K562 (cell line): ENCODE results near the gene SLC25A18. TPM values are rescaled to one million over a fixed set of nuclear protein-coding genes. Genes with fewer than 3 reads are reported as not detected.

Experiments
- CBX1 ChIP-seq: sonication (generic); IDR thresholded peaks from 2 replicates; pipeline ENCODE4 v1.6.1; 2016; ENCODE audit warnings: antibody characterized with exemption, low read depth, mild to moderate bottlenecking
- CBX2 ChIP-seq: fragments of 200-600 bp; sonication (generic); IDR thresholded peaks from one replicate; pipeline ENCODE4 v1.6.1; 2012; ENCODE audit warnings: mild to moderate bottlenecking, low read length, inconsistent platforms; ENCODE audit not compliant: insufficient read depth, poor library complexity, severe bottlenecking
- CHCHD3 ChIP-seq: fragments of 250-450 bp; sonication (Bioruptor Pico); IDR thresholded peaks from 2 replicates; pipeline ENCODE4 v2.1.2; 2022; ENCODE audit warnings: mild to moderate bottlenecking
- CREB1 ChIP-seq, 2 experiments: sonication (generic) in 1 of 2; formaldehyde crosslinking in 1 of 2; IDR thresholded peaks; 2 replicates each; pipeline versions ENCODE4 v1.6.1 to v1.8.0; 2012 to 2022; ENCODE audit warnings: inconsistent platforms in 1 of 2, mild to moderate bottlenecking in 1 of 2, missing genetic modification reagents in 1 of 2, moderate library complexity in 1 of 2
- DDX20 ChIP-seq: fragments of 450-650 bp; IDR thresholded peaks from 2 replicates; pipeline ENCODE4 v1.6.1; 2016; ENCODE audit warnings: missing genetic modification characterization, low read depth, mild to moderate bottlenecking, missing compliant biosample characterization, moderate library complexity
- DPF2 ChIP-seq: fragments of 450-650 bp; IDR thresholded peaks from 2 replicates; pipeline ENCODE4 v1.6.1; 2016
- FOXK1 ChIP-seq: sonication (generic); formaldehyde crosslinking; IDR thresholded peaks from 2 replicates; pipeline ENCODE4 v1.8.0; 2022; ENCODE audit warnings: missing genetic modification reagents, mild to moderate bottlenecking, borderline replicate concordance
- IRF2 ChIP-seq: sonication (generic); formaldehyde crosslinking; IDR thresholded peaks from 2 replicates; pipeline ENCODE4 v1.8.1; 2022; ENCODE audit warnings: mild to moderate bottlenecking, missing genetic modification reagents
- JUND ChIP-seq, 2 experiments: IDR thresholded peaks; 2 replicates in 1 of 2; 3 replicates in 1 of 2; pipeline ENCODE4 v1.6.1; 2011; ENCODE audit warnings: borderline replicate concordance in 2 of 2, low read depth in 2 of 2, low read length in 2 of 2, improper control_type of control experiment in 1 of 2, missing biosample characterization in 1 of 2, missing genetic modification characterization in 1 of 2, missing genetic modification reagents in 1 of 2
- NCOA1 ChIP-seq: fragments of 450-650 bp; IDR thresholded peaks from 2 replicates; pipeline ENCODE4 v1.6.1; 2016; ENCODE audit warnings: low read depth
- NFYB ChIP-seq: IDR thresholded peaks from 2 replicates; pipeline ENCODE4 v1.6.1; 2011; ENCODE audit warnings: mild to moderate bottlenecking, moderate library complexity; ENCODE audit not compliant: insufficient read length; ENCODE audit errors: extremely low read depth
- PHB ChIP-seq: fragments of 250-450 bp; sonication (Bioruptor Pico); IDR thresholded peaks from 2 replicates; pipeline ENCODE4 v1.5.0; 2021
- RAD51 ChIP-seq: fragments of 450-650 bp; IDR thresholded peaks from 2 replicates; pipeline ENCODE4 v1.7.1; 2016; ENCODE audit warnings: low read depth, mild to moderate bottlenecking, borderline replicate concordance
- TCF7L2 ChIP-seq: fragments of 150-350 bp; IDR thresholded peaks from 2 replicates; pipeline ENCODE4 v1.6.1; 2016; ENCODE audit warnings: low read depth, mild to moderate bottlenecking, low read length, moderate library complexity
- ZKSCAN1 ChIP-seq: fragments of 150-350 bp; IDR thresholded peaks from 2 replicates; pipeline ENCODE4 v1.6.1; 2016; ENCODE audit warnings: low read depth, low read length
- ZNF217 ChIP-seq: sonication (generic); formaldehyde crosslinking; IDR thresholded peaks from 2 replicates; pipeline ENCODE4 v1.8.0; 2022; ENCODE audit warnings: mild to moderate bottlenecking, missing genetic modification reagents
- ZNF354B ChIP-seq: fragments of 250-450 bp; sonication (Bioruptor Pico); IDR thresholded peaks from 2 replicates; pipeline ENCODE4 v1.4.0; 2020
- ZNF57 ChIP-seq: fragments of 450-650 bp; formaldehyde crosslinking; IDR thresholded peaks from 2 replicates; pipeline ENCODE4 v1.4.0; 2020; ENCODE audit warnings: mild to moderate bottlenecking, moderate library complexity
- polyA plus RNA-seq, 8 experiments: library from polyadenylated mRNA; depleted of rRNA in 4 of 8; stranded (reverse) in 5 of 8; unstranded in 3 of 8; fragments of >200 nt; fragmentation: Nextera tagmentation in 2 of 8; fragmentation: Illumina TruSeq in 1 of 8; extraction: Ambion mirVana in 2 of 8; extraction: Trizol in 1 of 8; gene quantifications; 2 replicates each; pipeline versions ENCODE4 v1.2.1 to v1.2.3, GENCODE V29; 2011 to 2014; ENCODE audit warnings: inconsistent platforms in 1 of 8, missing spikeins in 1 of 8
- total RNA-seq, 7 experiments: library from RNA; depleted of rRNA in 6 of 7; stranded (reverse); fragments of >200 nt in 6 of 7; fragmentation: Illumina TruSeq in 2 of 7; extraction: Trizol in 2 of 7; gene quantifications; 2 replicates each; pipeline versions ENCODE4 v1.2.1 to v1.2.3, GENCODE V29; 2011 to 2021; ENCODE audit warnings: low replicate concordance in 1 of 7
- TF ChIP-seq, protein P1 (sequence below): fragments of 250-450 bp; sonication (Bioruptor Pico); IDR thresholded peaks from 2 replicates; pipeline ENCODE4 v1.5.0; 2021
- TF ChIP-seq, protein P2 (sequence below): sonication (generic); formaldehyde crosslinking; IDR thresholded peaks from 2 replicates; pipeline ENCODE4 v1.9.0; 2022; ENCODE audit warnings: mild to moderate bottlenecking, missing genetic modification reagents
- TF ChIP-seq, protein P3 (sequence below): fragments of 250-450 bp; sonication (Bioruptor Pico); IDR thresholded peaks from 2 replicates; pipeline ENCODE4 v1.5.0; 2021; ENCODE audit warnings: mild to moderate bottlenecking, borderline replicate concordance
- TF ChIP-seq, protein P4 (sequence below): fragments of 450-650 bp; IDR thresholded peaks from 2 replicates; pipeline ENCODE4 v1.6.1; 2016; ENCODE audit warnings: borderline replicate concordance

SLC25A18 gene
- total and polyA plus RNA-seq, 9 of the 15 experiments (the other 6 are each of a cell fraction or from before 2014, with no cell fraction given), result 0.04 TPM; not detected in 8

DNA sequence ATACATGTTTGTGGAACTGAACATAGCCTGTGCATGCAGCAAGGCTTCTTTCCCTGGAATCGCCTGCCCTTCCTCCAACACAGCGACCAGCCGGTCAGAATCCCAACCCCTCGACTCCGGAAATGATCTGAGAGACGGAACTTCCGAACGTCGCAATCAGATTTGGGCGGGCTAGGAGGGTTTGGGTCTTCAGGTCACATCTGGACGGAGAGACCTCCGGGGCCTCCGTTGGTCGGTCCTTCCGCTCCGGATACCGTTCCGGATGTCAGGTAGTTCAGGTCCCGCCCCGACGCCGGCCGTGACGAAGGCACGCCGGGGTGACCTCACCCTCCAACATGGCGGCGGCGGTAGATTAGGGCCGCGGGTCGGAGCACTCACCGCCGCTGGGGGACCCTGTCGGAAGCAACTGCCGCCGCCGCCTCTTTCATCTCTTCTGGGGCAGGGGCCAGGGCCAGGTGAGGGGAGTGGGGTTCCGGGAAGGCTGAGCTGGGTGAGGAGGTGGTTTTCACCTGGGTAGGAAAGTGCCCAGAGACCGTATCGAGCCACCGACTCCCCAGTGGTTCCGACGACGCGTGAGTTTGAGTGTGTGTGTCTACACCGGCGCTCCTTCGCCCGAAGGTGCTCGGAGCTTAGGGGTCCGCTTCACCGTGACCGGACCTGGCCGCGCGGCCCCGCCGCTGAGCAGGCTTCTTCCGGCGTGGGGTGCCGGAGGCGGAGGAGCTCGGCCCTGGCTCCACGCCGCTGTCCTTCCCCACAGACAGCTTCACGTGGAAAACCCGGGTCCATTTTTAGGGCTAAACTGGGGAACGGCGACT, 75.3 kb downstream of the SLC25A18 start, which contains the start of gene BCL2L13 (continued):
- TF ChIP-seq CREB1 (IDR thresholded peaks at IDR 0.05) (peak; percentile 91), CREB1 (CRISPR knock-in tag; IDR thresholded peaks at IDR 0.05) (peak; percentile 88), ZNF217 (CRISPR knock-in tag) (no peak), ZNF57 (CRISPR knock-in tag) (no peak; the same call in 1 of the 2 replicates), RAD51 (no peak), NFYB (no peak), DDX20 (tag) (no peak), CBX1 (peak; percentile 70), CHCHD3 (CRISPR knock-in tag) (no peak; the same call in 1 of the 2 replicates), JUND (IDR thresholded peaks at IDR 0.05; ENCODE audit: borderline replicate concordance, low read depth, low read length) (peak; percentile 98), JUND (tag; IDR thresholded peaks at IDR 0.05; ENCODE audit: borderline replicate concordance, low read depth, low read length) (peak; percentile 96; the same call in 2 of the 3 replicates), PHB (CRISPR knock-in tag) (no peak; the same call in 1 of the 2 replicates), DPF2 (peak; percentile 83), TCF7L2 (no peak), IRF2 (CRISPR knock-in tag) (no peak), ZNF354B (no peak), ZKSCAN1 (no peak; the same call in 1 of the 2 replicates), NCOA1 (peak; percentile 76), FOXK1 (CRISPR knock-in tag) (peak; percentile 80; the same call in 1 of the 2 replicates), CBX2 (no peak)
- TF ChIP-seq, protein P1, sequence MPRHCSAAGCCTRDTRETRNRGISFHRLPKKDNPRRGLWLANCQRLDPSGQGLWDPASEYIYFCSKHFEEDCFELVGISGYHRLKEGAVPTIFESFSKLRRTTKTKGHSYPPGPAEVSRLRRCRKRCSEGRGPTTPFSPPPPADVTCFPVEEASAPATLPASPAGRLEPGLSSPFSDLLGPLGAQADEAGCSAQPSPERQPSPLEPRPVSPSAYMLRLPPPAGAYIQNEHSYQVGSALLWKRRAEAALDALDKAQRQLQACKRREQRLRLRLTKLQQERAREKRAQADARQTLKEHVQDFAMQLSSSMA (CRISPR knock-in tag), result peak; percentile 80
- TF ChIP-seq, protein P2, sequence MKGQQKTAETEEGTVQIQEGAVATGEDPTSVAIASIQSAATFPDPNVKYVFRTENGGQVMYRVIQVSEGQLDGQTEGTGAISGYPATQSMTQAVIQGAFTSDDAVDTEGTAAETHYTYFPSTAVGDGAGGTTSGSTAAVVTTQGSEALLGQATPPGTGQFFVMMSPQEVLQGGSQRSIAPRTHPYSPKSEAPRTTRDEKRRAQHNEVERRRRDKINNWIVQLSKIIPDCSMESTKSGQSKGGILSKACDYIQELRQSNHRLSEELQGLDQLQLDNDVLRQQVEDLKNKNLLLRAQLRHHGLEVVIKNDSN (CRISPR knock-in tag), result no peak; the same call in none of the 2 replicates
- TF ChIP-seq, protein P3, sequence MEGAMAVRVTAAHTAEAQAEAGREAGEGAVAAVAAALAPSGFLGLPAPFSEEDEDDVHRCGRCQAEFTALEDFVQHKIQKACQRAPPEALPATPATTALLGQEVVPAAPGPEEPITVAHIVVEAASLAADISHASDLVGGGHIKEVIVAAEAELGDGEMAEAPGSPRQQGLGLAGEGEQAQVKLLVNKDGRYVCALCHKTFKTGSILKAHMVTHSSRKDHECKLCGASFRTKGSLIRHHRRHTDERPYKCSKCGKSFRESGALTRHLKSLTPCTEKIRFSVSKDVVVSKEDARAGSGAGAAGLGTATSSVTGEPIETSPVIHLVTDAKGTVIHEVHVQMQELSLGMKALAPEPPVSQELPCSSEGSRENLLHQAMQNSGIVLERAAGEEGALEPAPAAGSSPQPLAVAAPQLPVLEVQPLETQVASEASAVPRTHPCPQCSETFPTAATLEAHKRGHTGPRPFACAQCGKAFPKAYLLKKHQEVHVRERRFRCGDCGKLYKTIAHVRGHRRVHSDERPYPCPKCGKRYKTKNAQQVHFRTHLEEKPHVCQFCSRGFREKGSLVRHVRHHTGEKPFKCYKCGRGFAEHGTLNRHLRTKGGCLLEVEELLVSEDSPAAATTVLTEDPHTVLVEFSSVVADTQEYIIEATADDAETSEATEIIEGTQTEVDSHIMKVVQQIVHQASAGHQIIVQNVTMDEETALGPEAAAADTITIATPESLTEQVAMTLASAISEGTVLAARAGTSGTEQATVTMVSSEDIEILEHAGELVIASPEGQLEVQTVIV (CRISPR knock-in tag), result no peak
- TF ChIP-seq, protein P4, sequence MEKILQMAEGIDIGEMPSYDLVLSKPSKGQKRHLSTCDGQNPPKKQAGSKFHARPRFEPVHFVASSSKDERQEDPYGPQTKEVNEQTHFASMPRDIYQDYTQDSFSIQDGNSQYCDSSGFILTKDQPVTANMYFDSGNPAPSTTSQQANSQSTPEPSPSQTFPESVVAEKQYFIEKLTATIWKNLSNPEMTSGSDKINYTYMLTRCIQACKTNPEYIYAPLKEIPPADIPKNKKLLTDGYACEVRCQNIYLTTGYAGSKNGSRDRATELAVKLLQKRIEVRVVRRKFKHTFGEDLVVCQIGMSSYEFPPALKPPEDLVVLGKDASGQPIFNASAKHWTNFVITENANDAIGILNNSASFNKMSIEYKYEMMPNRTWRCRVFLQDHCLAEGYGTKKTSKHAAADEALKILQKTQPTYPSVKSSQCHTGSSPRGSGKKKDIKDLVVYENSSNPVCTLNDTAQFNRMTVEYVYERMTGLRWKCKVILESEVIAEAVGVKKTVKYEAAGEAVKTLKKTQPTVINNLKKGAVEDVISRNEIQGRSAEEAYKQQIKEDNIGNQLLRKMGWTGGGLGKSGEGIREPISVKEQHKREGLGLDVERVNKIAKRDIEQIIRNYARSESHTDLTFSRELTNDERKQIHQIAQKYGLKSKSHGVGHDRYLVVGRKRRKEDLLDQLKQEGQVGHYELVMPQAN, result no peak
